Panc1 (cell line): Measurements from ENCODE around the gene TOGARAM2. TPM values are rescaled to one million over a fixed set of nuclear protein-coding genes. Genes with fewer than 3 reads are reported as not detected.

Experiments used
- ATAC-seq: fragments of 200-7000 bp; cut with Tn5 transposase; 2 replicates; pipeline ENCODE4 v1.9.1; 2020; ENCODE audit warnings: mild to moderate bottlenecking, moderate library complexity
- BruUV-seq: library from RNA; stranded (reverse); fragments of 400-500 nt; replicated peaks from 2 replicates; lab custom pipeline; 2021; lab: Mats Ljungman, UMichigan
- CTCF ChIA-PET: fragments of 300-600 bp; sonication (Branson Sonifier 250); formaldehyde crosslinking; loops from one replicate; lab custom pipeline; 2022; ENCODE audit warnings: antibody characterized with exemption; lab: Charles Lee
- POLR2A ChIA-PET: fragments of 300-600 bp; sonication (Branson Sonifier 250); formaldehyde crosslinking; loops from one replicate; lab custom pipeline; 2022; ENCODE audit warnings: antibody characterized with exemption; lab: Charles Lee
- DNase-seq: peaks from one replicate; pipeline ENCODE4 v3.0.0-alpha.2; 2010; ENCODE audit warnings: low read depth, low spot score
- H3K27ac ChIP-seq: 2 replicates; pipeline ENCODE4 v1.5.1; 2011; ENCODE audit warnings: mild to moderate bottlenecking, low read length, inconsistent platforms
- H3K27me3 ChIP-seq: fragments of 200-500 bp; sonication (Bioruptor generic); 2 replicates; pipeline ENCODE4 v1.6.0; 2014; ENCODE audit warnings: low read length, inconsistent platforms; ENCODE audit not compliant: control insufficient read depth, insufficient read depth
- H3K36me3 ChIP-seq: fragments of 200-500 bp; sonication (Bioruptor generic); 2 replicates; pipeline ENCODE4 v1.5.1; 2014; ENCODE audit warnings: inconsistent platforms, mild to moderate bottlenecking, low read length, moderate library complexity; ENCODE audit not compliant: control insufficient read depth, insufficient read depth
- H3K4me1 ChIP-seq: 2 replicates; pipeline ENCODE4 v1.5.1; 2011; ENCODE audit warnings: inconsistent platforms, mild to moderate bottlenecking, low read length, moderate library complexity; ENCODE audit not compliant: control insufficient read depth, insufficient read depth
- H3K4me3 ChIP-seq, 2 experiments: 2 replicates each; pipeline ENCODE4 v1.5.1; 2011 to 2012; ENCODE audit warnings: low read depth in 2 of 2, low read length in 2 of 2, mild to moderate bottlenecking in 2 of 2, inconsistent platforms in 1 of 2, moderate library complexity in 1 of 2
- H3K9me3 ChIP-seq: fragments of 200-500 bp; sonication (Bioruptor generic); 2 replicates; pipeline ENCODE4 v1.5.1; 2014; ENCODE audit warnings: low read depth, mild to moderate bottlenecking, inconsistent platforms, low read length, moderate library complexity; ENCODE audit not compliant: control insufficient read depth, insufficient read depth
- POLR2AphosphoS5 ChIP-seq: IDR thresholded peaks from 2 replicates; pipeline ENCODE4 v1.6.1; 2012; ENCODE audit warnings: mild to moderate bottlenecking, low read depth, low read length, moderate library complexity
- SIN3A ChIP-seq: IDR thresholded peaks from 2 replicates; pipeline ENCODE4 v1.6.1; 2012; ENCODE audit warnings: low read depth, mild to moderate bottlenecking, low read length, moderate library complexity, borderline replicate concordance; ENCODE audit not compliant: insufficient read depth
- TCF7L2 ChIP-seq: IDR thresholded peaks from 2 replicates; pipeline ENCODE4 v1.6.1; 2011; ENCODE audit warnings: mild to moderate bottlenecking, low read depth, low read length, inconsistent platforms
- in situ Hi-C: cut with HindIII; loops from 2 replicates; pipeline ENCODE4 v1.10.0; 2016; ENCODE audit warnings: low sequenced_read_pairs, low pct_unique_long_range_greater_than_20kb
- intact Hi-C: fragments of 100-400 bp; cut with micrococcal nuclease; formaldehyde crosslinking; loops from one replicate; pipeline ENCODE4 v1.10.0; 2022; ENCODE audit not compliant: unreplicated experiment
- total RNA-seq: library from RNA; stranded (reverse); gene quantifications from one replicate; pipeline ENCODE4 v1.2.1, GENCODE V29; 2021; ENCODE audit not compliant: unreplicated experiment
- TF ChIP-seq, protein P1 (sequence below): fragments of 450-650 bp; IDR thresholded peaks from 2 replicates; pipeline ENCODE4 v1.5.1; 2017; ENCODE audit warnings: mild to moderate bottlenecking
- TF ChIP-seq, protein P2 (sequence below), 2 experiments: IDR thresholded peaks; 2 replicates each; pipeline ENCODE4 v1.6.1; 2011 to 2012; ENCODE audit warnings: low read depth in 2 of 2, control low read depth in 1 of 2, low read length in 1 of 2, mild to moderate bottlenecking in 1 of 2, moderate library complexity in 1 of 2; ENCODE audit not compliant: insufficient read depth in 1 of 2

Gene TOGARAM2
- total RNA-seq, 1 experiment from 2014 or later, result 0.44 TPM

DNA sequence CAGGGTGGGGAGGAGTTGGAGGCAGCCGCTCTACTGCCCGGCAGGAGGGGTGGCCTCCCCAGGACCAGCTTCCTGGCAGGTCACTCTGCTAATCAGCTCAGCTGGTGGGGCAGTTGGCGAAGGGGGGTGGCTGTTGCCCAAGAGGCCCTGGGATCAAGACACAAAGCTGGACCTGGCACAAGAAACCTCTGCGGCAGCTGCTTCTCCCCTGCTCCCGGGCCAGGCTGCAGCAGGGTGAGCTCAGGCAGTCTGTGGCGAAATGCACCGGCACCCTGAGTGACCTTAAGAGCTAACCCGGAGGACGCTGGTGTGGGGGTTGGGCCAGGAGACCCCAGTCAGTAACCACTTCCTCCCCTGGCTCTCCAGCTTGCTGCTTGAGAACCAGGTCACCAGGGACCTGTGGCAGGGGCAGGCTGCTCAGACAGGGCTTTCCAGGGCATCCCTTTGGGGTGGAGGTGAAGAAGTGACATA is 31.1 kb downstream of the TOGARAM2 start:
- Histone ChIP-seq H3K4me3 (no peak overlapping the region), H3K4me1 (peaks cover 3% of the 10 kb centered on the region; the same call in 1 of the 2 replicates), H3K36me3 (no peaks in the 10 kb centered on the region), H3K27ac (no peak overlapping the region), H3K9me3 (no peaks in the 10 kb centered on the region), H3K27me3 (no peaks in the 10 kb centered on the region)
- TF ChIP-seq, protein P1, sequence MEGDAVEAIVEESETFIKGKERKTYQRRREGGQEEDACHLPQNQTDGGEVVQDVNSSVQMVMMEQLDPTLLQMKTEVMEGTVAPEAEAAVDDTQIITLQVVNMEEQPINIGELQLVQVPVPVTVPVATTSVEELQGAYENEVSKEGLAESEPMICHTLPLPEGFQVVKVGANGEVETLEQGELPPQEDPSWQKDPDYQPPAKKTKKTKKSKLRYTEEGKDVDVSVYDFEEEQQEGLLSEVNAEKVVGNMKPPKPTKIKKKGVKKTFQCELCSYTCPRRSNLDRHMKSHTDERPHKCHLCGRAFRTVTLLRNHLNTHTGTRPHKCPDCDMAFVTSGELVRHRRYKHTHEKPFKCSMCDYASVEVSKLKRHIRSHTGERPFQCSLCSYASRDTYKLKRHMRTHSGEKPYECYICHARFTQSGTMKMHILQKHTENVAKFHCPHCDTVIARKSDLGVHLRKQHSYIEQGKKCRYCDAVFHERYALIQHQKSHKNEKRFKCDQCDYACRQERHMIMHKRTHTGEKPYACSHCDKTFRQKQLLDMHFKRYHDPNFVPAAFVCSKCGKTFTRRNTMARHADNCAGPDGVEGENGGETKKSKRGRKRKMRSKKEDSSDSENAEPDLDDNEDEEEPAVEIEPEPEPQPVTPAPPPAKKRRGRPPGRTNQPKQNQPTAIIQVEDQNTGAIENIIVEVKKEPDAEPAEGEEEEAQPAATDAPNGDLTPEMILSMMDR, result no peak
- TF ChIP-seq TCF7L2, result no peak
- no peak for TF ChIP-seq SIN3A
- TF ChIP-seq, protein P2, sequence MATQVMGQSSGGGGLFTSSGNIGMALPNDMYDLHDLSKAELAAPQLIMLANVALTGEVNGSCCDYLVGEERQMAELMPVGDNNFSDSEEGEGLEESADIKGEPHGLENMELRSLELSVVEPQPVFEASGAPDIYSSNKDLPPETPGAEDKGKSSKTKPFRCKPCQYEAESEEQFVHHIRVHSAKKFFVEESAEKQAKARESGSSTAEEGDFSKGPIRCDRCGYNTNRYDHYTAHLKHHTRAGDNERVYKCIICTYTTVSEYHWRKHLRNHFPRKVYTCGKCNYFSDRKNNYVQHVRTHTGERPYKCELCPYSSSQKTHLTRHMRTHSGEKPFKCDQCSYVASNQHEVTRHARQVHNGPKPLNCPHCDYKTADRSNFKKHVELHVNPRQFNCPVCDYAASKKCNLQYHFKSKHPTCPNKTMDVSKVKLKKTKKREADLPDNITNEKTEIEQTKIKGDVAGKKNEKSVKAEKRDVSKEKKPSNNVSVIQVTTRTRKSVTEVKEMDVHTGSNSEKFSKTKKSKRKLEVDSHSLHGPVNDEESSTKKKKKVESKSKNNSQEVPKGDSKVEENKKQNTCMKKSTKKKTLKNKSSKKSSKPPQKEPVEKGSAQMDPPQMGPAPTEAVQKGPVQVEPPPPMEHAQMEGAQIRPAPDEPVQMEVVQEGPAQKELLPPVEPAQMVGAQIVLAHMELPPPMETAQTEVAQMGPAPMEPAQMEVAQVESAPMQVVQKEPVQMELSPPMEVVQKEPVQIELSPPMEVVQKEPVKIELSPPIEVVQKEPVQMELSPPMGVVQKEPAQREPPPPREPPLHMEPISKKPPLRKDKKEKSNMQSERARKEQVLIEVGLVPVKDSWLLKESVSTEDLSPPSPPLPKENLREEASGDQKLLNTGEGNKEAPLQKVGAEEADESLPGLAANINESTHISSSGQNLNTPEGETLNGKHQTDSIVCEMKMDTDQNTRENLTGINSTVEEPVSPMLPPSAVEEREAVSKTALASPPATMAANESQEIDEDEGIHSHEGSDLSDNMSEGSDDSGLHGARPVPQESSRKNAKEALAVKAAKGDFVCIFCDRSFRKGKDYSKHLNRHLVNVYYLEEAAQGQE (IDR thresholded peaks at IDR 0.05; ENCODE audit: insufficient read depth in 1 of 2, low read depth in 2 of 2, low read length in 1 of 2), result no peak
- TF ChIP-seq POLR2AphosphoS5, result no peak
- ChIA-PET CTCF (interaction anchor here (0.6 kb wide), 1 partner anchor 44 kb away, joined by 3 read pairs; no protein-coding TSS in a partner anchor), POLR2A (no interaction called here)
- in situ Hi-C loops, result no loop called here
- no TSS peak for BruUV-seq
- DNase-seq (no peak), ATAC-seq (0 out of 2 replicates have a peak, but pooled peaks have one; percentile 10)
- intact Hi-C loops, result no loop called here

DNA sequence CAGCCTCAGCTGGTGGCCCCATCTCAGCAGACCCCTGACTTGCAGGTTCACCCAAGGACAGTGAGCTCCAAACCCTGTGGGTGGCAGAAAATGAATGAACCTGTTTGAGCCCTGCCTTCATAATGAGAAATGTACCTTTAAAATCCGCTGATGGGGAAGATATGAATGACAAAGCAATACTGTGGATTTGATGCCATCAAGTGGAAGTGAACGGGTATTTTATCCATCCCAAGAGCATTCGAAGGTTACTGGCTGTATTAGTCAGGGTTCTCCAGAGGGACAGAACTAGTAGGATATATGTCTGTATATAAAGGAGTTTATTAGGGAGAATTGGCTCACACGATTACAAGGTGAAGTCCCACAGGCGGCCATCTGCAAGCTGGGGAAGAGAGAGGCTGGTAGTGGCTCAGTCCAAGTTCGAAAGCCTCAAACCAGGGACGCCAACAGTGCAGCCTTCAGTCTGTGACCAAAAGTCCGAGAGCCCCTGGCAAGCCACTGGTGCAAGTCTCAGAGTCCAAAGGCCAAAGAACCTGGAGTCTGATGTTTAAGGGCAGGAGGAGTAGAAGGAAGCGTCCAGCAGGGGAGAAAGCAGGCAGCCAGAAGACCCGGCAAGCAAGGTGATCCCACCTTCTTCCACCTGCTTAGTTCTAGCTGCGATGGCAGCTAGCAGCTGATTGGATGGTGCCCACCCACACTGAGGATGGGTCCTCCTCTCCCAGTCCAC is 32.1 kb downstream of the TOGARAM2 start:
- peaks cover 3% of the 10 kb centered on the region; the same call in 1 of the 2 replicates for H3K4me1 ChIP-seq
- H3K9me3 ChIP-seq, result no peaks in the 10 kb centered on the region
- in situ Hi-C loops (no loop called here), intact Hi-C loops (no loop called here)
- no peaks in the 10 kb centered on the region for H3K27me3 ChIP-seq
- ATAC-seq (peak; percentile 36; the same call in 1 of the 2 replicates), DNase-seq (peak; percentile 1)
- H3K27ac ChIP-seq, result no peak overlapping the region
- H3K36me3 ChIP-seq, result no peaks in the 10 kb centered on the region
- CTCF ChIA-PET, result no interaction called here
- no TSS peak for BruUV-seq
- H3K4me3 ChIP-seq, result no peak overlapping the region
- POLR2A ChIA-PET, result no interaction called here
- TF ChIP-seq, protein P2 (IDR thresholded peaks at IDR 0.05; ENCODE audit: insufficient read depth in 1 of 2, low read depth in 2 of 2, low read length in 1 of 2), result no peak
- TF ChIP-seq, protein P1, result no peak
- TF ChIP-seq TCF7L2 (no peak), POLR2AphosphoS5 (no peak), SIN3A (no peak)
